Mucosa of descending colon (tissue), 3 donors: Measurements from ENCODE around the gene CCDC85B. TPM values are rescaled to one million over a fixed set of nuclear protein-coding genes. Genes with fewer than 3 reads are reported as not detected.

Source experiments
- ATAC-seq: fragments of 200-7000 bp; cut with Tn5 transposase; one replicate; pipeline ENCODE4 v1.9.1; 2020; ENCODE audit warnings: mild to moderate bottlenecking, moderate library complexity
- DNase-seq, 3 donors: peaks; one replicate each; pipeline ENCODE4 v3.0.0-alpha.2; 2020
- H3K36me3 ChIP-seq: fragments of 200-600 bp; one replicate; pipeline ENCODE4 v1.8.0; 2021; ENCODE audit warnings: low read depth, mild to moderate bottlenecking
- H3K4me1 ChIP-seq: fragments of 200-600 bp; one replicate; pipeline ENCODE4 v1.8.0; 2021; ENCODE audit warnings: low read depth, mild to moderate bottlenecking
- H3K4me3 ChIP-seq: fragments of 200-600 bp; one replicate; pipeline ENCODE4 v1.8.0; 2021; ENCODE audit warnings: mild to moderate bottlenecking
- H3K9me3 ChIP-seq: fragments of 200-600 bp; one replicate; pipeline ENCODE4 v1.8.0; 2021; ENCODE audit warnings: mild to moderate bottlenecking
- CTCF ChIP-seq: fragments of 200-600 bp; IDR thresholded peaks from one replicate; pipeline ENCODE4 v1.8.0; 2022; ENCODE audit warnings: antibody characterized with exemption, mild to moderate bottlenecking
- intact Hi-C, 2 donors: fragments of 100-400 bp; cut with DNase I in 1 of 2; cut with micrococcal nuclease in 1 of 2; formaldehyde crosslinking; loops; one replicate each; pipeline versions ENCODE4 v1.11.0 to v1.11.1; 2022; cut with DNase I, micrococcal nuclease
- total RNA-seq, 3 donors: library from RNA; stranded (reverse); fragmentation: NEBNext Ultra II Directional in 2 of 3; extraction: Animal tissue kit (Norgen Biotek cat#: 25700) in 2 of 3; gene quantifications; one replicate each; pipeline versions ENCODE4 v1.2.1 to v1.2.4, GENCODE V29; 2021 to 2023
- donor health status: DM: no; HTN: no; CAD: no; lungs with moderate emphysema.
- donor health status: DM: no; HTN: no; CAD: no.
- donor health status: DM: no; HTN: yes; CAD: no.

CCDC85B gene
- total RNA-seq, 3 donors from 2014 or later, result 4.5 to 22.3 (median 9.2) TPM

- peaks cover 5% of the 10 kb centered on the region for H3K36me3 ChIP-seq
- peak in 2 of 3 donors; percentile 32 to 56 for DNase-seq
- no peak for TF ChIP-seq CTCF
- no peaks in the 10 kb centered on the region for H3K9me3 ChIP-seq
- H3K4me3 ChIP-seq, result no peak overlapping the region
- intact Hi-C loops, result no loop called here
- H3K4me1 ChIP-seq, result peaks cover 15% of the 10 kb centered on the region
- no peak for ATAC-seq
These were observed 27.3 kb upstream of the CCDC85B start for GRCh38 chr11:65862941-65863888.

GRCh38 chr11:65863889-65864705, 26.4 kb upstream of the CCDC85B start:
- ATAC-seq, result no peak
- intact Hi-C loops, result no loop called here
- Histone ChIP-seq H3K36me3 (peaks cover 4% of the 10 kb centered on the region), H3K4me1 (peaks cover 15% of the 10 kb centered on the region), H3K9me3 (no peaks in the 10 kb centered on the region), H3K4me3 (no peak overlapping the region)
- DNase-seq, result peak in 1 of 3 donors; percentile 52
- no peak for TF ChIP-seq CTCF

- peaks cover 15% of the 10 kb centered on the region for H3K4me1 ChIP-seq
- intact Hi-C loops, result no loop called here
- ATAC-seq, result no peak
- DNase-seq, result peak in 2 of 3 donors; percentile 23 to 49
- H3K36me3 ChIP-seq, result peaks cover 4% of the 10 kb centered on the region
- no peak for TF ChIP-seq CTCF
- no peak overlapping the region for H3K4me3 ChIP-seq
- no peaks in the 10 kb centered on the region for H3K9me3 ChIP-seq
These were observed 25.6 kb upstream of the CCDC85B start for GRCh38 chr11:65864706-65865471.

GRCh38 chr11:65865550-65866172, 24.8 kb upstream of the CCDC85B start:
- Histone ChIP-seq H3K4me1 (peaks cover 11% of the 10 kb centered on the region), H3K4me3 (no peak overlapping the region), H3K36me3 (peaks cover 4% of the 10 kb centered on the region), H3K9me3 (no peaks in the 10 kb centered on the region)
- TF ChIP-seq CTCF, result no peak
- ATAC-seq (no peak), DNase-seq (peak in 2 of 3 donors; percentile 14 to 40)
- intact Hi-C loops, result no loop called here
